Mesendoderm (in vitro differentiated cells): ENCODE data around the gene CFAP45.

ENCODE experiments used
- DNase-seq: peaks from one replicate; pipeline ENCODE4 v3.0.0; 2013
- H2AK5ac ChIP-seq: 2 replicates; pipeline ENCODE4 v1.6.1; 2013; ENCODE audit warnings: low read length, inconsistent platforms
- H2BK120ac ChIP-seq: 2 replicates; pipeline ENCODE4 v1.6.1; 2013; ENCODE audit warnings: low read depth, mild to moderate bottlenecking, low read length, moderate library complexity, mixed read lengths
- H2BK15ac ChIP-seq: replicated peaks from 2 replicates; pipeline ENCODE4 v1.6.1; 2013; ENCODE audit warnings: low read depth, mild to moderate bottlenecking, moderate library complexity
- H2BK5ac ChIP-seq: 2 replicates; pipeline ENCODE4 v1.6.1; 2013; ENCODE audit warnings: low read length, inconsistent platforms
- H3K18ac ChIP-seq: 2 replicates; pipeline ENCODE4 v1.6.1; 2013; ENCODE audit warnings: mild to moderate bottlenecking, low read length, mixed read lengths
- H3K23ac ChIP-seq: one replicate; pipeline ENCODE4 v1.6.1; 2013; ENCODE audit warnings: low read length
- H3K27ac ChIP-seq: 2 replicates; pipeline ENCODE4 v1.5.1; 2013; ENCODE audit warnings: low read depth, mild to moderate bottlenecking, inconsistent platforms, low read length, moderate library complexity
- H3K27me3 ChIP-seq: 2 replicates; pipeline ENCODE4 v1.6.1; 2013; ENCODE audit warnings: low read length, control low read depth, mild to moderate bottlenecking, inconsistent platforms; ENCODE audit not compliant: insufficient read depth, poor library complexity
- H3K36me3 ChIP-seq: 2 replicates; pipeline ENCODE4 v1.6.1; 2013; ENCODE audit warnings: low read length, inconsistent platforms; ENCODE audit not compliant: control insufficient read depth, insufficient read depth
- H3K4ac ChIP-seq: one replicate; pipeline ENCODE4 v1.6.1; 2013; ENCODE audit warnings: low read depth, mild to moderate bottlenecking, low read length, moderate library complexity
- H3K4me1 ChIP-seq: 2 replicates; pipeline ENCODE4 v1.6.1; 2013; ENCODE audit warnings: low read depth, low read length, inconsistent platforms; ENCODE audit not compliant: control insufficient read depth
- H3K4me2 ChIP-seq: 2 replicates; pipeline ENCODE4 v1.6.1; 2013; ENCODE audit warnings: low read length
- H3K4me3 ChIP-seq: 2 replicates; pipeline ENCODE4 v1.5.1; 2013; ENCODE audit warnings: mild to moderate bottlenecking, low read length
- H3K56ac ChIP-seq: one replicate; pipeline ENCODE4 v1.6.1; 2013; ENCODE audit warnings: low read length
- H3K79me1 ChIP-seq: 2 replicates; pipeline ENCODE4 v1.6.1; 2013; ENCODE audit warnings: low read length, inconsistent platforms
- H3K79me2 ChIP-seq: 2 replicates; pipeline ENCODE4 v1.6.1; 2013; ENCODE audit warnings: mild to moderate bottlenecking, low read length; ENCODE audit not compliant: control insufficient read depth, insufficient read depth
- H3K9ac ChIP-seq: 2 replicates; pipeline ENCODE4 v1.6.1; 2013; ENCODE audit warnings: low read length, inconsistent platforms
- H4K5ac ChIP-seq: one replicate; pipeline ENCODE4 v1.6.1; 2013; ENCODE audit warnings: low read length
- H4K8ac ChIP-seq: one replicate; pipeline ENCODE4 v1.6.1; 2013; ENCODE audit warnings: low read depth, mild to moderate bottlenecking, control low read depth, low read length, moderate library complexity
- WGBS: extraction: QIAGEN DNeasy Blood & Tissue Kit; methylation state at CpG from one replicate; pipeline ENCODE4 v1.1.7; 2013; ENCODE audit warnings: low lambda C conversion rate, missing lambda C conversion rate; ENCODE audit not compliant: insufficient coverage; ENCODE audit errors: extremely low coverage; 5-methylcytosine and 5-hydroxymethylcytosine counted together

Gene CFAP45

DNA sequence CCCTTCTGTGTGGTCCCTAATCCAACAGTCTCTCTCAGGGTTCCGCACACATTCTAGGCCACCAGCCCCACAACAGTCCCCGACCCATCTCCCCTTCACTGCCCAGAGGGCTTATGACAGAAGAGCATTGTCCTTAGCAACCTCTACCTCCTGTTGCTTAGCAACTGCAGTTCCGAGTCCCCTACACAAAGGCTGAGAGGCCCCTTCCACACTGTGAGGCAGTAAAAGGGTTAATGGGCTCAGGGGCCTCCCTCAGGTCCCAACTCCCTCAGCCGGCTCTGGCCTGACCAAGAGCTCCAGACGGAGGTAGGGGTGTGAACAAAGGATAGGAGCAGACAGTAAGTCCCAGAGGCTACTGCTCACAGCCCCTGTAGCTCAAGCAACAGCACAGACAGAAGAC lies 41.2 kb upstream of the CFAP45 start:
- Histone ChIP-seq H3K27me3 (no peaks in the 10 kb centered on the region), H3K36me3 (no peaks in the 10 kb centered on the region), H2AK5ac (no peak overlapping the region), H4K5ac (no peak overlapping the region), H3K79me2 (peaks cover 1% of the 10 kb centered on the region), H3K4ac (no peak overlapping the region), H3K18ac (no peak overlapping the region), H3K56ac (peak overlapping the region; percentile 34), H3K4me2 (no peak overlapping the region), H2BK15ac (no peak overlapping the region), H3K79me1 (peaks cover 2% of the 10 kb centered on the region), H3K4me1 (peaks cover 8% of the 10 kb centered on the region), H2BK120ac (no peak overlapping the region), H3K27ac (no peak overlapping the region), H3K9ac (no peak overlapping the region), H3K23ac (no peak overlapping the region), H3K4me3 (no peak overlapping the region), H4K8ac (no peak overlapping the region), H2BK5ac (no peak overlapping the region)
- peak; percentile 89 for DNase-seq
- WGBS: no CpG with 5 or more reads among the region's 5 CpGs

DNA sequence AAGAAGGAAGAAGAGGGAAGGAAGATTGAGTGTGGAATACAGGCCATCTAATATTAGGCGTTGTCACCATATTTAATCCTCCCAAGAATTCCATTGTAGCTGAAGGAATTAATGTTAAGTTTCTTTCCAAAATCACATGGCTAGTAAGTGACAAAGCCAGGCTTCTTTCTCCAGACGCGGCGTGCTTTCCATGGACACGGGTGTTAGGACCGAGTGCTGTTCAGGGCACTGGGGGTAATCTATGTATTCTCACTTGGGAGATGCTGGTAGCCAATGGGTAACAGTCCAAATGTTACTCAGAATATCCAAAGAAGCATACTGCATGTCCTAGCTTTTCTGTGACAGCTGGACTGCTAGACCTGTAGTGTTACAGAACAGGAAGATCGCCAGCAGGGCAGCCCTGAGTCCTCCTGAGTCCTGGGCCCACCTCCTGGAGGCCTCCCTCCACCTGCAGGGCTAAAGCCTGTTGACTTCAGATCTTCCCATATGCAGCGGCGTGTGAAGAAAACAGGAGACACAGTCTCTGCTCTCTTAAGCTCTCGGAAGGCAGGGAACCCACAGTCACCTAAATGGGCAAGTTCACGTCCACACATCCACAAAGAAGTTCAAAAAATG lies 40.1 kb upstream of the CFAP45 start:
- Histone ChIP-seq H3K79me1 (peaks cover 2% of the 10 kb centered on the region), H3K36me3 (no peaks in the 10 kb centered on the region), H4K8ac (no peak overlapping the region), H2AK5ac (no peak overlapping the region), H3K4me1 (peaks cover 7% of the 10 kb centered on the region), H2BK5ac (no peak overlapping the region), H2BK120ac (no peak overlapping the region), H4K5ac (no peak overlapping the region), H3K79me2 (peaks cover 1% of the 10 kb centered on the region), H3K4me2 (no peak overlapping the region), H3K27ac (no peak overlapping the region), H3K4ac (no peak overlapping the region), H3K27me3 (no peaks in the 10 kb centered on the region), H2BK15ac (no peak overlapping the region), H3K56ac (peak overlapping the region; percentile 15), H3K18ac (no peak overlapping the region), H3K9ac (no peak overlapping the region), H3K4me3 (no peak overlapping the region), H3K23ac (no peak overlapping the region)
- no peak for DNase-seq
- no CpG with 5 or more reads among the region's 11 CpGs for WGBS

GRCh38 chr1:159939678-159940002 lies 39.7 kb upstream of the CFAP45 start:
- Histone ChIP-seq H3K56ac (no peak overlapping the region), H2BK5ac (no peak overlapping the region), H3K27ac (no peak overlapping the region), H3K27me3 (no peaks in the 10 kb centered on the region), H3K9ac (no peak overlapping the region), H4K8ac (no peak overlapping the region), H3K23ac (no peak overlapping the region), H3K36me3 (no peaks in the 10 kb centered on the region), H3K79me1 (peaks cover 2% of the 10 kb centered on the region), H2AK5ac (no peak overlapping the region), H3K4ac (no peak overlapping the region), H3K4me2 (no peak overlapping the region), H2BK15ac (no peak overlapping the region), H3K18ac (no peak overlapping the region), H3K4me1 (peaks cover 7% of the 10 kb centered on the region), H4K5ac (no peak overlapping the region), H3K79me2 (peaks cover 1% of the 10 kb centered on the region), H3K4me3 (no peak overlapping the region), H2BK120ac (no peak overlapping the region)
- no peak for DNase-seq
- WGBS: no CpG with 5 or more reads among the region's 3 CpGs

GRCh38 chr1:159938905-159939677 lies 39.1 kb upstream of the CFAP45 start:
- no peak overlapping the region for H4K8ac ChIP-seq
- H4K5ac ChIP-seq: no peak overlapping the region
- no peaks in the 10 kb centered on the region for H3K79me2 ChIP-seq
- peaks cover 7% of the 10 kb centered on the region for H3K4me1 ChIP-seq
- DNase-seq: no peak
- H3K56ac ChIP-seq: no peak overlapping the region
- no peak overlapping the region for H3K9ac ChIP-seq
- no peak overlapping the region for H3K27ac ChIP-seq
- H2BK15ac ChIP-seq: no peak overlapping the region
- WGBS: no CpG with 5 or more reads among the region's 6 CpGs
- no peak overlapping the region for H2AK5ac ChIP-seq
- no peak overlapping the region for H2BK120ac ChIP-seq
- no peaks in the 10 kb centered on the region for H3K27me3 ChIP-seq
- no peak overlapping the region for H3K18ac ChIP-seq
- H3K23ac ChIP-seq: no peak overlapping the region
- no peak overlapping the region for H3K4me3 ChIP-seq
- no peak overlapping the region for H3K4me2 ChIP-seq
- H3K36me3 ChIP-seq: no peaks in the 10 kb centered on the region
- H2BK5ac ChIP-seq: no peak overlapping the region
- no peak overlapping the region for H3K4ac ChIP-seq
- no peaks in the 10 kb centered on the region for H3K79me1 ChIP-seq

DNA sequence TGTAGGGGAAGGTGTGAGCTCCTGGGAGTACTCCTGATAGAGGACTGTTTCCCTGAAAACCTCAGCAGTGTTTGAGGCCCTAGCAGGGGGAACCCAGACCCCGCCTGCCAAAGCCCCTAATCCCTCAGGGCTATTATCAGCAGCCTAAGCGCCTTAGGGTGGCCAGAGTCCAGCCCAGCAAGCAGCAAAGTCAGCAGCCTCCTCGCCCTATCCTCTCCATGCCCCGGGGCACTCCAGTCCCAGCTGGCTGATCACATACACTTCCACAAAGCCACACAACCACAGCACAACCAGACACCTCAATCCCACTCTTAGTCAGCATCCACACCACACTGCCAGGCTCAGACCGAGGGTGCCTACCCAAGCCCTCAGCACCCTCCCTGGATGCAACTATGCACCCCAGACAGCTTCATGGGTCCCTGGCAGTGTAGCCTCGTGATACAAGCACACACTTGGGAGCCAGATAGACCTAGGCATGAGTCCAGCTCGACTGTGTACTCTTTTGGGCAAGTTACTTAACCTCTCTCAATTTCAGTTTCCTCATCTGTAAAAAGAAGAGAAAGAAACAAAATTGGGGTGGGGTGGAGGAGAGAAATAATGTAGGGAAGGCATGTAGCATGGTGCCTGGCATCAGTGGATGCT lies 38.4 kb upstream of the CFAP45 start:
- Histone ChIP-seq H2AK5ac (no peak overlapping the region), H2BK5ac (no peak overlapping the region), H3K79me1 (no peaks in the 10 kb centered on the region), H3K36me3 (no peaks in the 10 kb centered on the region), H3K56ac (no peak overlapping the region), H3K79me2 (no peaks in the 10 kb centered on the region), H4K8ac (no peak overlapping the region), H3K18ac (no peak overlapping the region), H4K5ac (no peak overlapping the region), H3K23ac (no peak overlapping the region), H2BK15ac (no peak overlapping the region), H3K4me1 (peaks cover 7% of the 10 kb centered on the region), H3K4me3 (no peak overlapping the region), H3K27ac (no peak overlapping the region), H2BK120ac (no peak overlapping the region), H3K9ac (no peak overlapping the region), H3K4me2 (no peak overlapping the region), H3K27me3 (no peaks in the 10 kb centered on the region), H3K4ac (no peak overlapping the region)
- DNase-seq: no peak
- no CpG with 5 or more reads among the region's 7 CpGs for WGBS
